Parathyroid adenoma (tissue), 2 donors: ENCODE data around the gene CPVL.

Source experiments
- H2AFZ ChIP-seq: fragments of 300-600 bp; sonication (generic); one replicate; pipeline ENCODE4 v1.7.0; 2017; ENCODE audit warnings: antibody characterized with exemption, mild to moderate bottlenecking
- H3K27ac ChIP-seq: fragments of 300-600 bp; sonication (generic); one replicate; pipeline ENCODE4 v1.7.0; 2017
- H3K27me3 ChIP-seq: fragments of 300-600 bp; sonication (generic); one replicate; pipeline ENCODE4 v1.7.0; 2017; ENCODE audit warnings: low read length; ENCODE audit not compliant: control insufficient read depth, insufficient read depth
- H3K36me3 ChIP-seq: fragments of 300-600 bp; sonication (generic); one replicate; pipeline ENCODE4 v1.7.0; 2017; ENCODE audit warnings: low read length; ENCODE audit not compliant: control insufficient read depth, insufficient read depth
- H3K4me1 ChIP-seq: fragments of 300-600 bp; sonication (generic); one replicate; pipeline ENCODE4 v1.7.0; 2017; ENCODE audit warnings: control low read depth
- H3K4me2 ChIP-seq: fragments of 300-600 bp; sonication (generic); one replicate; pipeline ENCODE4 v1.7.0; 2017; ENCODE audit warnings: low read length
- H3K4me3 ChIP-seq: fragments of 300-600 bp; sonication (generic); one replicate; pipeline ENCODE4 v1.7.0; 2017; ENCODE audit warnings: low read depth, low read length
- H3K79me2 ChIP-seq: fragments of 300-600 bp; sonication (generic); one replicate; pipeline ENCODE4 v1.7.0; 2017; ENCODE audit warnings: control low read depth
- H3K9ac ChIP-seq: fragments of 300-600 bp; sonication (generic); one replicate; pipeline ENCODE4 v1.7.0; 2017; ENCODE audit warnings: mild to moderate bottlenecking
- H3K9me3 ChIP-seq: fragments of 300-600 bp; sonication (generic); one replicate; pipeline ENCODE4 v1.7.0; 2017; ENCODE audit warnings: low read length; ENCODE audit not compliant: control insufficient read depth
- CTCF ChIP-seq: fragments of 300-600 bp; sonication (generic); IDR thresholded peaks from one replicate; pipeline ENCODE4 v1.7.0; 2017; ENCODE audit warnings: antibody characterized with exemption, mild to moderate bottlenecking
- donor health status: primary hyperparathyroidism.

Gene CPVL

GRCh38 chr7:29142021-29142727 lies 4.2 kb downstream of the CPVL start:
- no peak for TF ChIP-seq CTCF
- no peaks in the 10 kb centered on the region for H3K9me3 ChIP-seq
- H3K79me2 ChIP-seq = no peaks in the 10 kb centered on the region
- H3K36me3 ChIP-seq = no peaks in the 10 kb centered on the region
- no peak overlapping the region for H3K9ac ChIP-seq
- H3K4me3 ChIP-seq = no peak overlapping the region
- H3K4me2 ChIP-seq = no peak overlapping the region
- no peaks in the 10 kb centered on the region for H3K4me1 ChIP-seq
- peaks cover 3% of the 10 kb centered on the region for H3K27me3 ChIP-seq
- H3K27ac ChIP-seq = no peak overlapping the region
- H2AFZ ChIP-seq = no peak overlapping the region

- Histone ChIP-seq H3K27ac (no peak overlapping the region), H3K79me2 (no peaks in the 10 kb centered on the region), H3K4me3 (no peak overlapping the region), H3K36me3 (no peaks in the 10 kb centered on the region), H3K4me1 (no peaks in the 10 kb centered on the region), H3K4me2 (no peak overlapping the region), H3K9ac (no peak overlapping the region), H2AFZ (no peak overlapping the region), H3K9me3 (no peaks in the 10 kb centered on the region), H3K27me3 (peaks cover 3% of the 10 kb centered on the region)
- TF ChIP-seq CTCF = no peak
These were observed 5.4 kb downstream of the CPVL start for GRCh38 chr7:29140873-29141468.

GRCh38 chr7:29139796-29140195 lies 6.5 kb downstream of the CPVL start:
- H3K79me2 ChIP-seq = no peaks in the 10 kb centered on the region
- H3K4me1 ChIP-seq = no peaks in the 10 kb centered on the region
- no peaks in the 10 kb centered on the region for H3K27me3 ChIP-seq
- H3K36me3 ChIP-seq = no peaks in the 10 kb centered on the region
- no peaks in the 10 kb centered on the region for H3K9me3 ChIP-seq
- no peak for TF ChIP-seq CTCF
- no peak overlapping the region for H2AFZ ChIP-seq
- no peak overlapping the region for H3K4me2 ChIP-seq
- no peak overlapping the region for H3K4me3 ChIP-seq
- no peak overlapping the region for H3K27ac ChIP-seq
- no peak overlapping the region for H3K9ac ChIP-seq

- Histone ChIP-seq H2AFZ (no peak overlapping the region), H3K4me1 (no peaks in the 10 kb centered on the region), H3K4me2 (no peak overlapping the region), H3K27ac (no peak overlapping the region), H3K79me2 (no peaks in the 10 kb centered on the region), H3K9ac (no peak overlapping the region), H3K27me3 (no peaks in the 10 kb centered on the region), H3K4me3 (no peak overlapping the region), H3K36me3 (no peaks in the 10 kb centered on the region), H3K9me3 (no peaks in the 10 kb centered on the region)
- no peak for TF ChIP-seq CTCF
These were observed 7.1 kb downstream of the CPVL start for GRCh38 chr7:29139191-29139590.

GRCh38 chr7:29138588-29138987 lies 7.7 kb downstream of the CPVL start:
- Histone ChIP-seq H3K4me2 (no peak overlapping the region), H2AFZ (no peak overlapping the region), H3K9ac (no peak overlapping the region), H3K27ac (no peak overlapping the region), H3K9me3 (no peaks in the 10 kb centered on the region), H3K79me2 (no peaks in the 10 kb centered on the region), H3K27me3 (no peaks in the 10 kb centered on the region), H3K4me3 (no peak overlapping the region), H3K36me3 (no peaks in the 10 kb centered on the region), H3K4me1 (no peaks in the 10 kb centered on the region)
- no peak for TF ChIP-seq CTCF
